Measurements from ENCODE around the gene ZBBX.
"Not testable (repeated sequence)": the region's sequence is repeated elsewhere in the genome, so short reads cannot be mapped to it uniquely, and the experiment has no call there.

ZBBX gene, protein sequence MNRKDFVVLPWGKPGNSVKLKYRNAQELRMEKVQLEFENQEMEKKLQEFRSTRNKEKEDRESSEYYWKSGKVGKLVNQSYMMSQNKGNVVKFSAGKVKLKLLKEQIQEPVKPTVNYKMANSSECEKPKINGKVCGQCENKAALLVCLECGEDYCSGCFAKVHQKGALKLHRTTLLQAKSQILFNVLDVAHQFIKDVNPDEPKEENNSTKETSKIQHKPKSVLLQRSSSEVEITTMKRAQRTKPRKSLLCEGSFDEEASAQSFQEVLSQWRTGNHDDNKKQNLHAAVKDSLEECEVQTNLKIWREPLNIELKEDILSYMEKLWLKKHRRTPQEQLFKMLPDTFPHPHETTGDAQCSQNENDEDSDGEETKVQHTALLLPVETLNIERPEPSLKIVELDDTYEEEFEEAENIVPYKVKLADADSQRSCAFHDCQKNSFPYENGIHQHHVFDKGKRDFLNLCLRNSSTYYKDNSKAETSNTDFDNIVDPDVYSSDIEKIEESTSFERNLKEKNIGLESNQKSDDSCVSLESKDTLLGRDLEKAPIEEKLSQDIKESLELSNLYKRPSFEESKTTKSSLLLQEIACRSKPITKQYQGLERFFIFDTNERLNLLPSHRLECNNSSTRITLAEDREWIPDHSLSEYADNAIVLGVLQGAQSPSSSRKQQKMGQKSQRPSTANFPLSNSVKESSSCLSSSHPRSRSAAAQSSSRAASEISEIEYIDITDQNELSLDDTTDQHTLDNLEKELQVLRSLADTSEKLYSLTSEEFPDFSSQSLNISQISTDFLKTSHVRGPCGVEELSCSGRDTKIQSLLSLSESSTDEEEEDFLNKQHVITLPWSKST

DNA sequence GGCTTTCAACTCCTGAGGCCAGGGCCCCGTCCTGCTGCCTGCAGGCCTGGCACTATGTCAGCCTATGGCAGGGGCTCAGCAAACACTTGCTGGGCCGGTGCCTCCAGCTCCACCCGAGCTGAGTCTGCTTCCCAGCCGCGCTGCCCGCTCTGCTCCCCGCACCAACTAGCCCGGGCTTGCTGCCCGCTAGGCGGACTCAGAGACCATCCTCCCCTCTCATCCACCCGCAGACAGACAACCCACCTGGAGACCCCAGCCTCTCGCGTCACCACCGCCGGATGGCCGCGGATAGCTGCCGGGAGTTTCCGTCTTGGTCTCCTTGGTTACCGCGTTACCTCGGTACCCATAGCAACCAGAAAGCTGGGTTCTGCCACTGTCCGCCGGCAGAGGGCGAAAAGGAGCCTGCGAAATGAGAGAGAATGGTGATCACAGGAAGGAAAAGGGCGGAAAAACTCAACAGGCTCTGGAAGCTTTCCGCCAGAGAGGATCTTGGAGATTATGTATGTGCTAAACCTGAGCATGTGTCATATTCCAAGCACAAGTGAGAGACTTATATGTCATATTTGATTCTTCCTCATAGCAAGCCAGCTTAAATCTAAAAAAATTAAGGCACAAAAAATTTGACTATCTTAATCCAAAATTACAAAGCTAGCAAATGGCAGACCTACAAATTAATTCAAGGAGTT lies at the start of gene ZBBX:
Gene ZBBX (minus strand): TSS at position 294 of the 686 bp plus-strand sequence. CDS start 7,396 bp downstream, outside the sequence.
- DNase-seq (ENCODE audit: low read depth in 2 of 2), result peak; percentile 65 to 79

DNA sequence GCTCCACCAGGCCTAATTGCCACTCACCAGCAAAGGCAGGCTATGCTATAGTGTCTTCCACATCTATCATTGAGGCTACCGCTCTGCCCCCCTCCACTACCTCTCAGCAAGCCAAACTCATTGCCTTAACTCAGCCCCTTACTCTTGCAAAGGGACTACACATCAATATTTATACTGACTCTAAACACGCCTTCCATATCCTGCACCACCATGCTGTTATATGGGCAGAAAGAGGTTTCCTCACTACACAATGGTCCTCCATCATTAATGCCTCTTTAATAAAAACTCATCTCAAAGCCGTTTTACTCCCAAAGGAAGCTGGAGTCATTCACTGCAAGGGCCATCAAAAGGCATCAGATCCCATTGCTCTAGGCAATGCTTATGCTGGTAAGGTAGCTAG lies 46.9 kb upstream of the ZBBX start:
- not testable (repeated sequence) for DNase-seq (ENCODE audit: low read depth in 2 of 2)

GRCh38 chr3:167422396-167422795 lies 42.3 kb upstream of the ZBBX start:
- DNase-seq (ENCODE audit: low read depth in 2 of 2), result not testable (repeated sequence)

DNA sequence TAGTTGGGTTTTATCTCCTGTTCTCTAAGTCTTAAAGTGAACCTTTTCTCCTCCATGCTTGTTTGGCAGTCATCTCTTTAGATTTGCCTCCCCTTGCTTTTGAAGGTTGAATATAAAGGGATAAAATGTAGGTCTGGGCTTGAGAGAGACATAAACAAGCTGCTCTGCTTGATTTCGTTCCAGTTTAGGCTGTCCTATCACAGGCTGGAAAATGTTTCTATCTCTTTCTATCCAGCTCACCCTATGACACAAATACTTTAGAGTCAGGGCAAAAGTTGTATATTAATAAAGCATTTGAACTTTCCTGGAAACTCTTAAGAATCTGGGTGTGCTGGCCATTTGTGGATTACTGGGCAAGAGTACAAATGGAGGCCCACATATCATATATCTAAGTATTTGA lies 29.5 kb upstream of the ZBBX start:
- no peak for DNase-seq (ENCODE audit: low read depth in 2 of 2)

DNA sequence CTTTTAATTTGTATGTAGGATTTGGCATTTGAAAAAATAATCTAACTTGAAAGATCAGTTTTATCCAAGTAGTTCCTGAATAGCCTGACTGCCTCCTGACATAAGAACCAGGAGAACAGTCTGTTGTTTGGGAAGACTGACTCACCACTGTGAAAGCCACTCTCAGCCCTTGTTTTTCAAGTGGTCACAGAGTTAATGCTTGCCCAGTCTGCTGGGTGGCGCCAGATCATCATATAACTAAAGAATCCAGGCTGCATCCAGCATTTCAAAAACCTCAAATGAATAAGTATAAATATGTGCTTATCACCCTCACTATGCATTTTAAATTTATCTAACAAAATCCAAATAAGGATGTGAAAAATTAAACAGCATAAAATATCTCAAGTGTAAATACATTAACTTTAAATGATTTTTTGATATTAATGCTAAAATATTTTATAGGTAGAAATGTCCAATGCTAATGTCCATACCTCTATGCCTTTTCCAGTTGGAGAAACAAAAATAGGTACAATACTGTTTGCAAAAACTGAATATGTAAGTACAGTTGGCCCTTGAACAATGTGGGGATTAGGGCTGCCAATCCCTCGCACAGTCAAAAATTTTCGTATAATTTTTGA lies 26.9 kb upstream of the ZBBX start:
- peak in 1 of 2 donors; percentile 3 for DNase-seq (ENCODE audit: low read depth in 2 of 2)

- no peak for DNase-seq (ENCODE audit: low read depth in 2 of 2)
Measured at GRCh38 chr3:167397826-167398225, 17.7 kb upstream of the ZBBX start.

GRCh38 chr3:167396075-167396474 lies 16.0 kb upstream of the ZBBX start:
- no peak for DNase-seq (ENCODE audit: low read depth in 2 of 2)

GRCh38 chr3:167394003-167394402 lies 13.9 kb upstream of the ZBBX start:
- no peak for DNase-seq (ENCODE audit: low read depth in 2 of 2)

GRCh38 chr3:167382155-167382554 lies 2.1 kb upstream of the ZBBX start:
- DNase-seq (ENCODE audit: low read depth in 2 of 2), result no peak

GRCh38 chr3:167375478-167375877 lies 4.6 kb downstream of the ZBBX start:
- DNase-seq (ENCODE audit: low read depth in 2 of 2), result no peak

DNA sequence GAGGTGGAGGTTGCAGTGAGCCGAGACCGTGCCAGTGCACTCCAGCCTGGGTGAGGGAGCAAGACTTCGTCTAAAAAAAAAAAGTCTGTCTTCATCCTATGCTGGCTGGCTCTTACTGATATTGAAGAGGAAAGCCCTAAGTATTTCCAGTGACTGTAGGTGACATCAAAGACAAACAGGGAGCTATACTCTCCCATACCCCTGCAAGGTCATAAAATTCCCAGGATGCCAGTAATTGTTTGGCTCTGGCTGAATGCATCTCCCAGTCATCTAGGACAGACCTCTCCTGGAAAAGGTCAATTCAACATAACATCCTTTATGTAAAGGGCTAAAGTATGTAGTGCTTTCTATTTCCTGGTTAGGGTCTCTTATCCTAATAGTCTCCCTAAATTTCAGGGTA lies 8.0 kb downstream of the ZBBX start:
- DNase-seq (ENCODE audit: low read depth in 2 of 2), result no peak

DNA sequence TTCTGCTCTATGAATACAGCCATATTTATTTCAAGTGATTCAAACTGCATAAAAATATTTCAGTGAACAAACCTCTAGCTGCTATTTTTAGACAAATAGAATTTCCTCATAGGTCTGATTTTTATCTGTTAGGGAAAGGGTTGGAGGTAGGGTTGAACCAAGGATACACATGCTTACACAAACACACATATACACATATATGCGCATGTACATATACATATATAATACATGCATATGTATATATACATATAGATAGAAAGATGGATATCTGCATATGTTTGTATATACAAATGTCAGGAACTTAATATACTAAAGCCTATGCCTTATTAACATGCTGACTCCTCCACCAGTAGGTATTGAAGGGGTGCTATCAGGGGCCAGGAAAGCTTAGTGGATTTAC lies 18.1 kb downstream of the ZBBX start:
- no peak for DNase-seq (ENCODE audit: low read depth in 2 of 2)

GRCh38 chr3:167361306-167361705 lies 18.8 kb downstream of the ZBBX start:
- no peak for DNase-seq (ENCODE audit: low read depth in 2 of 2)

- no peak for DNase-seq (ENCODE audit: low read depth in 2 of 2)
Measured at GRCh38 chr3:167355446-167355845, 24.7 kb downstream of the ZBBX start.

- no peak for DNase-seq (ENCODE audit: low read depth in 2 of 2)
Measured at GRCh38 chr3:167354751-167355150, 25.3 kb downstream of the ZBBX start.

DNA sequence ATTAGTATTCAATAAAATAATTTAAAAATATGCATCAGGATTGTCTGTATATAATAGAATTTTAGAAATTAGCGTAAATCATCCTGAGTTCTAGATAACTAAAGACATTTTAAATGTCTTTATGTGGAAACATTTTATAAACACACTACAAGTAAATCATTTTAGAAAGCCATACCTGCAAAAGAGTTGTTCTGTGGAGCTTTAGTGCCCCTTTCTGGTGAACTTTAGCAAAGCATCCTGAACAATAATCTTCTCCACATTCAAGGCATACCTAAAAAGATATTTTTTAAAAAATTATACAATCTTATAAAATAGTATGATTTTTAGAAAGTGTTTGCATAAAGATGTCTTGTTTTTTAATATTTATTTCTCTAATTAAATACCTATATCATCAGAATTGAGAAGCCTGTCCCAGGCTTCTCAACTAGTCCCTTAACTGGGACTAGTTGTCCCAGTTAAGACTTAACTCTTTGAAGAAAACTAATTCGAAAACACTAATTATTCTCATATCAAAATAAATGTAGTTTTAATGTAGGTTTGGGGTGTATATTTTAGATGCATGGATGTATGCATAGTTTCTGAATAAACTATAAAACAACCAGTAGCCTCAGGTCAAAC lies 29.7 kb downstream of the ZBBX start:
- DNase-seq (ENCODE audit: low read depth in 2 of 2), result no peak

GRCh38 chr3:167346171-167346570 lies 33.9 kb downstream of the ZBBX start:
- no peak for DNase-seq (ENCODE audit: low read depth in 2 of 2)

DNA sequence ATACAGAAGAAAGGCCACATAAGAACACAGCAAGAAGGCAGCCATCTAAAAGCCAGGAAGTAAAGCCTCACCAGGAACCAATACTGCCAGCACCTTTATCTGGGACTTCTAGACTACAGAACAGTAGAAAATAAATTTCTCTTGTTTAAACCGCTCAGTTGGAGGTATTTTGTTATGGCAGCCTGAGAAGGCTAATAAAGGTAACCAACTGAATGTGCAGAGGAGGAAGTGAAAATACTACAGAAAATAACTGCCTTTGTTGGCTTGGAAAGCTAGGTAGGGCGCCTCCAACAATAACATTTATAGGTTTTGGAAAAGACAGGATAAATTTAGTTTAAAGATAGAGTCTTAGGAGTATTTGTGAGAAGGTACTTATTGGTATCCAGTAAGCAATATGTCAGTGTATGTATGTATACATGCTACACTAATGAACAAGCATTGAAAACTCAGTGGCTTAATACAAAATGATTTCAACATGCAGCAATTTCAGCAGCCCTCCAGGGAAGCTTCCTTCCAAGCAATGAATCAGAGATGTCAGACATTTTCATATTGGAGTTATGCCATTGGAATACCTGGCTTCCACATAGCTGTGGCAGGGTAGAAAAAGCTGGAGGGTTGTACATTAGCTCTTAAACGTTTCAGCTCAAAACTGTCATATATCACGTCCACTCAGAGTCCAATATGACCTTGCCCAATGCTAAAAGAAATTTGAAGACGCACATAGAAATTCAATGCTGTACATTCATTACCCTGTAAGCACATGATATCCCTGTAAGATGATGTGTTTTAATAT lies 48.9 kb downstream of the ZBBX start:
- DNase-seq (ENCODE audit: low read depth in 2 of 2), result no peak

- no peak for DNase-seq (ENCODE audit: low read depth in 2 of 2)
Measured at GRCh38 chr3:167323572-167323971, 56.5 kb downstream of the ZBBX start.

DNA sequence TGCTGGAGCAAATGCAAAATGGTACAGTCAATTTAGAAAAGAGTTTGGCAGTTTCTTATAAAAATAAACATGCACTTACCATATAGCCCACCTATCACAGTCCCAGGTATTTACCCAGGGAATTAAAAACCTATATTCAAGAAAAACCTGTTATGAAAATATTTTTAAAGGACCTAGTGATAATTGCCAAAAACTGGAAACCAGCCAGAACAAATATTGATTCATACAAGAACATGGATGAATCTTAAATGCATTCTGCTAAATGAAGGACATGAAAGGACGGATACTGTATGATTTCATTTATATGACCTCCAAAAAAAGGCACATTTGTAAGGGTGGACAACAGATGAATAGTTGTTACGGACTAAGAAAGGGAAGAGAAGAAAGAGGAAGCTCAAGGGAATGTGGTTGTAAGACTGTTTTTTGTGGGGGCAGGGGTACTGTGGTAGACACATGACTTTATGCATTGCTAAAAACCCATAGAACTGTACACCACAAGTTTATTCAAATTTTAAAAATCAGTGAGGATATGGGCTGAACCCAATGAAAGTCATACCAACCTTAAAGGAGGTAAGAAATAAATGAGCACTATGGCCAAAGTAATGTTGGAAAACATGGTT lies 61.0 kb downstream of the ZBBX start:
- DNase-seq (ENCODE audit: low read depth in 2 of 2), result no peak
